OCI-LY3 (cell line): ENCODE results near the gene B4GALT3.

Source experiments
- EZH2phosphoT487 ChIP-seq: fragments of 200-600 bp; shearing (Covaris generic); IDR thresholded peaks from 2 replicates; pipeline ENCODE4 v1.6.1; 2018; ENCODE audit warnings: antibody characterized with exemption, mixed run types, low read depth
- TF ChIP-seq, protein P1 (sequence below): fragments of 200-600, 300-600 bp; sonication (generic); IDR thresholded peaks from 2 replicates; pipeline ENCODE4 v1.5.1; 2014; ENCODE audit warnings: antibody characterized with exemption, low read length, low read depth

- TF ChIP-seq, protein P1, sequence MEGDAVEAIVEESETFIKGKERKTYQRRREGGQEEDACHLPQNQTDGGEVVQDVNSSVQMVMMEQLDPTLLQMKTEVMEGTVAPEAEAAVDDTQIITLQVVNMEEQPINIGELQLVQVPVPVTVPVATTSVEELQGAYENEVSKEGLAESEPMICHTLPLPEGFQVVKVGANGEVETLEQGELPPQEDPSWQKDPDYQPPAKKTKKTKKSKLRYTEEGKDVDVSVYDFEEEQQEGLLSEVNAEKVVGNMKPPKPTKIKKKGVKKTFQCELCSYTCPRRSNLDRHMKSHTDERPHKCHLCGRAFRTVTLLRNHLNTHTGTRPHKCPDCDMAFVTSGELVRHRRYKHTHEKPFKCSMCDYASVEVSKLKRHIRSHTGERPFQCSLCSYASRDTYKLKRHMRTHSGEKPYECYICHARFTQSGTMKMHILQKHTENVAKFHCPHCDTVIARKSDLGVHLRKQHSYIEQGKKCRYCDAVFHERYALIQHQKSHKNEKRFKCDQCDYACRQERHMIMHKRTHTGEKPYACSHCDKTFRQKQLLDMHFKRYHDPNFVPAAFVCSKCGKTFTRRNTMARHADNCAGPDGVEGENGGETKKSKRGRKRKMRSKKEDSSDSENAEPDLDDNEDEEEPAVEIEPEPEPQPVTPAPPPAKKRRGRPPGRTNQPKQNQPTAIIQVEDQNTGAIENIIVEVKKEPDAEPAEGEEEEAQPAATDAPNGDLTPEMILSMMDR, result no peak
- no peak for TF ChIP-seq EZH2phosphoT487
These were observed 3.6 kb downstream of the B4GALT3 start for GRCh38 chr1:161173711-161174110.
